ENCODE results near the gene PPP1R2C. TPM values are rescaled to one million over a fixed set of nuclear protein-coding genes. Genes with fewer than 3 reads are reported as not detected.

Gene PPP1R2C
- polyA plus RNA-seq, 1 donor from 2014 or later = not detected

DNA sequence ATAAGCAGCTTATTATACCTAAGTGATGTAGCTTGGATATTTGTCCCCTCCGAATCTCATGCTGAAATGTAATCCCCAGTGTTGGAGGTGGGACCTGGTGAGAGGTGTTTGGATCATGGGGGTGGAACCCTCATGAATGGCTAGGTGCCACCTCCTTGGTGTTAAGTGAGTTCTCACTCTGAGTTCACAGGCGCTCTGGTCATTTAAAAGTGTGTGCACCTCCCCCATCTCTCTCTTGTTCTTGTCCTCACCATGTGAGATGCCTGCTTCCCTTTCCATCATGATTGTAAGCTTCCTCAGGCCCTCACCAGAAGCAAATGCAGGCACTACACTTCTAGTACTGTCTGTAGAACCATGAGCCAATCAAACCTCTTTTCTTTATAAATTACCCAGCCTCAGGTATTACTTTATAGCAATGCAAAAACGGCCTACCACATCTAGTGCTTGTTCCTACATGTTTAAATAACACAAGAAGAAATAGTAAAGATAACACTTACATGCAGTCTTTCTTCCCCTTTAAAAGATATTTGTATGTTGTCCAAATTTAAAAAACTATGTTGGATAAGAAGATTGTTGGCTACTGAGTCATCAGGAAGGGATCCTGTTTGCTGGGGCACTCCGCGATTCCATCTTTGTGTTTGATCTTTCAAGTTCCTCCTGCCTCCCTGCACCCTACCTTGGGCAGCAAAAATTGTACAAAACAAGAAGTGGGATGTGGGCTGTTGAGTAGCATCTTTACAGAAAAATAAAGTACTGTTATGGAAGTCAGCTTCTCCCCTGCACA lies 29.7 kb downstream of the PPP1R2C start:
- H3K4me2 ChIP-seq (ENCODE audit: low read length) = no peak overlapping the region
- H3K4me3 ChIP-seq (ENCODE audit: low read length) = no peak overlapping the region
- H3K79me2 ChIP-seq (replicated peaks; ENCODE audit: insufficient read depth, low read length) = no peaks in the 10 kb centered on the region
- no peak for TF ChIP-seq RAD21 (conservative IDR thresholded peaks at IDR 0.05)
- no peak for TF ChIP-seq SMC3 (conservative IDR thresholded peaks at IDR 0.05; ENCODE audit: poor library complexity)
- no peak for TF ChIP-seq CTCF (IDR thresholded peaks at IDR 0.05; ENCODE audit: poor library complexity, severe bottlenecking)
- no peak for TF ChIP-seq MXI1 (conservative IDR thresholded peaks at IDR 0.05; ENCODE audit: poor library complexity, severe bottlenecking)
- TF ChIP-seq EZH2 (IDR thresholded peaks at IDR 0.05; ENCODE audit: borderline replicate concordance, insufficient read depth, low read length, poor library complexity, severe bottlenecking) = no peak
- no peak for TF ChIP-seq POLR2AphosphoS5 (IDR thresholded peaks at IDR 0.05)
- TF ChIP-seq, protein P1, sequence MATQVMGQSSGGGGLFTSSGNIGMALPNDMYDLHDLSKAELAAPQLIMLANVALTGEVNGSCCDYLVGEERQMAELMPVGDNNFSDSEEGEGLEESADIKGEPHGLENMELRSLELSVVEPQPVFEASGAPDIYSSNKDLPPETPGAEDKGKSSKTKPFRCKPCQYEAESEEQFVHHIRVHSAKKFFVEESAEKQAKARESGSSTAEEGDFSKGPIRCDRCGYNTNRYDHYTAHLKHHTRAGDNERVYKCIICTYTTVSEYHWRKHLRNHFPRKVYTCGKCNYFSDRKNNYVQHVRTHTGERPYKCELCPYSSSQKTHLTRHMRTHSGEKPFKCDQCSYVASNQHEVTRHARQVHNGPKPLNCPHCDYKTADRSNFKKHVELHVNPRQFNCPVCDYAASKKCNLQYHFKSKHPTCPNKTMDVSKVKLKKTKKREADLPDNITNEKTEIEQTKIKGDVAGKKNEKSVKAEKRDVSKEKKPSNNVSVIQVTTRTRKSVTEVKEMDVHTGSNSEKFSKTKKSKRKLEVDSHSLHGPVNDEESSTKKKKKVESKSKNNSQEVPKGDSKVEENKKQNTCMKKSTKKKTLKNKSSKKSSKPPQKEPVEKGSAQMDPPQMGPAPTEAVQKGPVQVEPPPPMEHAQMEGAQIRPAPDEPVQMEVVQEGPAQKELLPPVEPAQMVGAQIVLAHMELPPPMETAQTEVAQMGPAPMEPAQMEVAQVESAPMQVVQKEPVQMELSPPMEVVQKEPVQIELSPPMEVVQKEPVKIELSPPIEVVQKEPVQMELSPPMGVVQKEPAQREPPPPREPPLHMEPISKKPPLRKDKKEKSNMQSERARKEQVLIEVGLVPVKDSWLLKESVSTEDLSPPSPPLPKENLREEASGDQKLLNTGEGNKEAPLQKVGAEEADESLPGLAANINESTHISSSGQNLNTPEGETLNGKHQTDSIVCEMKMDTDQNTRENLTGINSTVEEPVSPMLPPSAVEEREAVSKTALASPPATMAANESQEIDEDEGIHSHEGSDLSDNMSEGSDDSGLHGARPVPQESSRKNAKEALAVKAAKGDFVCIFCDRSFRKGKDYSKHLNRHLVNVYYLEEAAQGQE (IDR thresholded peaks at IDR 0.05; ENCODE audit: borderline replicate concordance) = no peak
- TF ChIP-seq EP300 (conservative IDR thresholded peaks at IDR 0.05; ENCODE audit: poor library complexity, severe bottlenecking) = no peak
- TF ChIP-seq TAF1 (IDR thresholded peaks at IDR 0.05; ENCODE audit: low read depth) = no peak
- no peak overlapping the region for H3K9ac ChIP-seq (ENCODE audit: low read length)
- H3K27ac ChIP-seq (ENCODE audit: low read length) = no peak overlapping the region
- no peak overlapping the region for H2AFZ ChIP-seq (ENCODE audit: low read depth, low read length)
- no peaks in the 10 kb centered on the region for H3K9me3 ChIP-seq (ENCODE audit: low read length)
- H3F3A ChIP-seq (ENCODE audit: insufficient read depth, low read length, poor library complexity, severe bottlenecking) = no peaks in the 10 kb centered on the region
- no peaks in the 10 kb centered on the region for H4K20me1 ChIP-seq (ENCODE audit: insufficient read depth)
- no peaks in the 10 kb centered on the region for H3K36me3 ChIP-seq (ENCODE audit: insufficient read depth, low read length)
- H3K9me2 ChIP-seq (ENCODE audit: insufficient read depth, low read length) = no peaks in the 10 kb centered on the region
- no peaks in the 10 kb centered on the region for H3K27me3 ChIP-seq (ENCODE audit: insufficient read depth, low read depth, low read length)

DNA sequence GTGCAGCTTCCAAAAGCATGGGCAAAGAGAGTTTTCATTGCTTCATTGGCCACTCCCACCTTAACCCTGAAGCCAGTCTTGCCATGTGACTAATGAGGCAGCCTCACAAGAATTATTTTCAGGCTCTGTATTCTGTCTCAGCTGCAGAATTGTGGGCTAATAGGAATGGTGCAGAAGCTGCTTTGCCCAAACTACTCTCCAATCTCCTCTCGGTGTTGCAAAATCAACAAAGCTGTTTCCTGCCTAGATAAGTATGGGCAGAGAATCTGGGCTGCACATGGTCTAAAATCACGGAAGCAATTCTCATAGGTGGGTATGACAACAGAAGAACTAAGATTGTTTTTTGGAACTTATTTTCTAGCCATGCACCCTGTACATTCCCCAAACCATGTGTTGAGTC lies 31.4 kb downstream of the PPP1R2C start:
- Histone ChIP-seq H3K27ac (ENCODE audit: low read length) (no peak overlapping the region), H2AFZ (ENCODE audit: low read depth, low read length) (no peak overlapping the region), H3K4me3 (ENCODE audit: low read length) (no peak overlapping the region), H3F3A (ENCODE audit: insufficient read depth, low read length, poor library complexity, severe bottlenecking) (no peaks in the 10 kb centered on the region), H3K79me2 (replicated peaks; ENCODE audit: insufficient read depth, low read length) (no peaks in the 10 kb centered on the region), H3K36me3 (ENCODE audit: insufficient read depth, low read length) (no peaks in the 10 kb centered on the region), H3K9ac (ENCODE audit: low read length) (no peak overlapping the region), H3K4me2 (ENCODE audit: low read length) (no peak overlapping the region), H3K27me3 (ENCODE audit: insufficient read depth, low read depth, low read length) (no peaks in the 10 kb centered on the region), H4K20me1 (ENCODE audit: insufficient read depth) (no peaks in the 10 kb centered on the region), H3K9me2 (ENCODE audit: insufficient read depth, low read length) (no peaks in the 10 kb centered on the region), H3K9me3 (ENCODE audit: low read length) (no peaks in the 10 kb centered on the region)
- TF ChIP-seq RAD21 (conservative IDR thresholded peaks at IDR 0.05) (no peak), EZH2 (IDR thresholded peaks at IDR 0.05; ENCODE audit: borderline replicate concordance, insufficient read depth, low read length, poor library complexity, severe bottlenecking) (no peak), CTCF (IDR thresholded peaks at IDR 0.05; ENCODE audit: poor library complexity, severe bottlenecking) (no peak), MXI1 (conservative IDR thresholded peaks at IDR 0.05; ENCODE audit: poor library complexity, severe bottlenecking) (no peak), EP300 (conservative IDR thresholded peaks at IDR 0.05; ENCODE audit: poor library complexity, severe bottlenecking) (no peak), TAF1 (IDR thresholded peaks at IDR 0.05; ENCODE audit: low read depth) (no peak), SMC3 (conservative IDR thresholded peaks at IDR 0.05; ENCODE audit: poor library complexity) (no peak), POLR2AphosphoS5 (IDR thresholded peaks at IDR 0.05) (no peak)
- TF ChIP-seq, protein P1 (IDR thresholded peaks at IDR 0.05; ENCODE audit: borderline replicate concordance) = no peak
